ENCODE data around the gene ZBTB49. TPM values are rescaled to one million over a fixed set of nuclear protein-coding genes. Genes with fewer than 3 reads are reported as not detected.

Gene ZBTB49
- total RNA-seq, 4 donors from 2014 or later: 2.0 to 6.7 (median 6.3) TPM

DNA sequence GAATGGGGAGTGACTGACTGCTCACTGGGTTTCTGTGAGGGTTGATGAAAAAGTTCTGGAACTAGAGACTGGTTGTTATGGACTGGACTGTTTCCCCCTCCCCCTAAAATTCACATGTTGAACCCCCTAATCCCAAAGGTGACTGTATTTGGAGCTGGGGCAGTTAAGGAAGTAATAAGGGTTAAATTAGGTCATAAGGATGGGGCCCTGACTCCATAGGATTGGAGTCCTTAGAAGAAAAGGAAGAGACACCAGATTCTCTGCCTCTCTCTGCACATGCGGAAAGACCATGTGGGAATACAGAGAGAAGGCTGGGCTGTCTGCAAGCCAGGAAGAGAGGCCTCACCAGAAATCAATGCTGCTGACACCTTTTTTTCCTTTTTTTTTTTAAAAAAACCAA lies 38.2 kb downstream of the ZBTB49 start:
- Histone ChIP-seq H3K4me3 (no peak overlapping the region), H3K9me3 (peaks cover 0 to 15% (median 0%) of the 10 kb centered on the region in 3 donors), H3K27me3 (peaks cover 29% of the 10 kb centered on the region), H3K27ac (no peak overlapping the region), H3K4me1 (no peaks in the 10 kb centered on the region), H3K36me3 (no peaks in the 10 kb centered on the region)
- TF ChIP-seq, protein P1, sequence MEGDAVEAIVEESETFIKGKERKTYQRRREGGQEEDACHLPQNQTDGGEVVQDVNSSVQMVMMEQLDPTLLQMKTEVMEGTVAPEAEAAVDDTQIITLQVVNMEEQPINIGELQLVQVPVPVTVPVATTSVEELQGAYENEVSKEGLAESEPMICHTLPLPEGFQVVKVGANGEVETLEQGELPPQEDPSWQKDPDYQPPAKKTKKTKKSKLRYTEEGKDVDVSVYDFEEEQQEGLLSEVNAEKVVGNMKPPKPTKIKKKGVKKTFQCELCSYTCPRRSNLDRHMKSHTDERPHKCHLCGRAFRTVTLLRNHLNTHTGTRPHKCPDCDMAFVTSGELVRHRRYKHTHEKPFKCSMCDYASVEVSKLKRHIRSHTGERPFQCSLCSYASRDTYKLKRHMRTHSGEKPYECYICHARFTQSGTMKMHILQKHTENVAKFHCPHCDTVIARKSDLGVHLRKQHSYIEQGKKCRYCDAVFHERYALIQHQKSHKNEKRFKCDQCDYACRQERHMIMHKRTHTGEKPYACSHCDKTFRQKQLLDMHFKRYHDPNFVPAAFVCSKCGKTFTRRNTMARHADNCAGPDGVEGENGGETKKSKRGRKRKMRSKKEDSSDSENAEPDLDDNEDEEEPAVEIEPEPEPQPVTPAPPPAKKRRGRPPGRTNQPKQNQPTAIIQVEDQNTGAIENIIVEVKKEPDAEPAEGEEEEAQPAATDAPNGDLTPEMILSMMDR (IDR thresholded peaks at IDR 0.05): no peak
- no peak for TF ChIP-seq POLR2A (IDR thresholded peaks at IDR 0.05)
- no peak for TF ChIP-seq POLR2AphosphoS5 (IDR thresholded peaks at IDR 0.05)
- no peak for TF ChIP-seq EP300 (IDR thresholded peaks at IDR 0.05)
- ATAC-seq: no peak
- WGBS, 2 donors (ENCODE audit: low coverage in 1 of 2): 78 to 100% methylated on average over 1 of the region's 1 CpG

DNA sequence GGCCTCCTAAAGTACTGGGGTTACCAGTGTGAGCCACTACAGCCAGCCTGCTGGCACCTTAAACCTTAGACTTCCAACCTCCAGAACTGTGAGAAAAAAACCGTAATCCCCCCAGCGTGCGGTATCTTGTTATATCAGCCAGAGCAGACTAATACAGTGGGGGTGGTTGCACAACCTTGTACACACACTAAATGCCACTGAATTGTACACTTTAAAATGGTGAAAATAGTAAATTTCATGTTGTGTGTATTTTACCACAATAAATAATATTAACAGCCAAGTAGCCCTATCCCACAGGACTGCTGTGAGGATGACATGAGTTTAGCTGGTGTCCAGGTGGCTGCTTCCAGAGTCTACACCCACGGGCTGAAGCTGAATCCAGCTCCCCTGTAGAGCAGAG lies 38.8 kb downstream of the ZBTB49 start:
- no peak for ATAC-seq
- TF ChIP-seq, protein P1 (IDR thresholded peaks at IDR 0.05): no peak
- TF ChIP-seq POLR2AphosphoS5 (IDR thresholded peaks at IDR 0.05) (no peak), EP300 (IDR thresholded peaks at IDR 0.05) (no peak), POLR2A (IDR thresholded peaks at IDR 0.05) (no peak)

DNA sequence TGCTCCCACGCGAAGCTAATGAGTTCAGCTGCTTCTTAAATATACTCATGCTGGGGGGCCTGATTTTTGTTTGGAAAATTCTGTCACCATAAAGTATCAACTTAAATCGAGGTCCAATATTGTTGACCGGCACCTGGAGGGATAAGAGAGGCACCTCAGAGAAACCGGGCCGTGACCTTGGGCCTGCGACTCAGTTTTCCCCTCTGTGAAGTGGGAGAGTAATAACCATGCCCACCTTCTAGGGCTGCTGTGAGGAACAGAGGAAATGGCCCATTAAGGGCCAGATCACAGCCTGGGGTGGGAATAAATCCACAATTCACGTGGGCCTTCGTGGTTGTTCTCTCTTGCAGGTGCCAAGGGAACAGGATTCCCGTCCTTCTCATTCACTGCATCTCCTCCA lies 39.4 kb downstream of the ZBTB49 start:
- no peak for ATAC-seq
- WGBS, 2 donors (ENCODE audit: low coverage in 1 of 2): 83 to 100% methylated on average over 2 to 5 of the region's 10 CpGs
- Histone ChIP-seq H3K36me3 (no peaks in the 10 kb centered on the region), H3K9me3 (peaks cover 0 to 15% (median 0%) of the 10 kb centered on the region in 3 donors), H3K27me3 (peaks cover 33% of the 10 kb centered on the region), H3K4me1 (no peaks in the 10 kb centered on the region), H3K27ac (no peak overlapping the region), H3K4me3 (no peak overlapping the region)
- TF ChIP-seq POLR2A (IDR thresholded peaks at IDR 0.05) (no peak), EP300 (IDR thresholded peaks at IDR 0.05) (no peak), POLR2AphosphoS5 (IDR thresholded peaks at IDR 0.05) (no peak)
- TF ChIP-seq, protein P1 (IDR thresholded peaks at IDR 0.05): no peak

More for the DNA sequence above, 38.8 kb downstream of the ZBTB49 start:
- Histone ChIP-seq H3K4me1 (no peaks in the 10 kb centered on the region), H3K27ac (no peak overlapping the region), H3K36me3 (no peaks in the 10 kb centered on the region), H3K4me3 (no peak overlapping the region), H3K9me3 (peaks cover 0 to 15% (median 0%) of the 10 kb centered on the region in 3 donors), H3K27me3 (peaks cover 32% of the 10 kb centered on the region)
- 88 to 95% methylated on average over 3 to 4 of the region's 4 CpGs for WGBS, 2 donors (ENCODE audit: low coverage in 1 of 2)

DNA sequence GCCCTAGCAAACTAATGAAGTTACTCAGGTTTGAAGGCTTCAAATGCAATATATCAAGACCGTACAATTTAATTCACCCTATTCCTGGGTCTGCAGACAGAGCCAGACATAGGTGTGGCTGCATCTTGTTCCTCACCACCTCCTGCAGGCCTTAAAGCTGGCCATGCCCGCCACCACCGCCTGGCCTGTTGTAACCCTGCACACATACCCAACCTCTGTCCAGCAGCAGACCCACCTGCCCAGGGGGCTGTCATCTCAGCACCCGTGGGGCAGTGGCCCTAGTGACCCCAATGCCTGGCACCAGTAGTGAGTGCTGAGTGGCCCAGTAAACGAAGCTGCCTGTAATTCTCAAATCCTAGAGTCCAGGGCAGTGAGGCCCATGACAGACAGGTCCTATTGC lies 40.7 kb downstream of the ZBTB49 start:
- H3K4me3 ChIP-seq: no peak overlapping the region
- no peaks in the 10 kb centered on the region for H3K36me3 ChIP-seq
- no peak for ATAC-seq
- peaks cover 33% of the 10 kb centered on the region for H3K27me3 ChIP-seq
- H3K4me1 ChIP-seq: no peaks in the 10 kb centered on the region
- H3K9me3 ChIP-seq: peaks cover 0 to 15% (median 0%) of the 10 kb centered on the region in 3 donors
- TF ChIP-seq POLR2A (IDR thresholded peaks at IDR 0.05) (no peak), POLR2AphosphoS5 (IDR thresholded peaks at IDR 0.05) (no peak), EP300 (IDR thresholded peaks at IDR 0.05) (no peak)
- TF ChIP-seq, protein P1 (IDR thresholded peaks at IDR 0.05): no peak
- WGBS, 2 donors (ENCODE audit: low coverage in 1 of 2): 83 to 88% methylated on average over 3 of the region's 5 CpGs
- no peak overlapping the region for H3K27ac ChIP-seq

DNA sequence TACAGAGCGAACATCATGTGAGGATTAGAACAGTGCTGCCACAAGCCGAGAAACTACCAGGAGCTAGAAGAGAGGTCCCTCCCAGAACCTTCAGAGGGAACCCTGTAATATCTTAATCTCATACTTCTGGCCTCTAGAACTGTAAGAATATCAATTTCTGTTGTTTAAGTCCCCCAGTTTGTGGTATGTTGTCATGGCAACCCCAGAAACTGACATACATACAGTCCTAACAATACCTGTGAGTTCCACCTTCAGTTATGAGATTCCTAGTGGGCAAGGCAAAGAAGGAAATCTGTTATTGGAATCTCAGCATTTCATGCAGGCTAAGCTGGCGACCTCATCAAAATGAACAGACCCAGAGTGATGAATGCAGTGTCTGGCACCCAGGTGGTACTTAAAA lies 42.5 kb downstream of the ZBTB49 start:
- H3K4me3 ChIP-seq: no peak overlapping the region
- H3K36me3 ChIP-seq: no peaks in the 10 kb centered on the region
- ATAC-seq: no peak
- no peaks in the 10 kb centered on the region for H3K4me1 ChIP-seq
- TF ChIP-seq EP300 (IDR thresholded peaks at IDR 0.05) (no peak), POLR2A (IDR thresholded peaks at IDR 0.05) (no peak), POLR2AphosphoS5 (IDR thresholded peaks at IDR 0.05) (no peak)
- TF ChIP-seq, protein P1 (IDR thresholded peaks at IDR 0.05): no peak
- H3K9me3 ChIP-seq: peaks cover 0 to 15% (median 0%) of the 10 kb centered on the region in 3 donors
- H3K27me3 ChIP-seq: peaks cover 35% of the 10 kb centered on the region
- 29 to 70% methylated on average over 1 of the region's 3 CpGs for WGBS, 2 donors (ENCODE audit: low coverage in 1 of 2)
- H3K27ac ChIP-seq: no peak overlapping the region

All from gastroesophageal sphincter (tissue), 4 donors.